ENCODE data around the gene DGKQ. TPM values are rescaled to one million over a fixed set of nuclear protein-coding genes. Genes with fewer than 3 reads are reported as not detected.

DGKQ gene
- total and polyA plus RNA-seq, 2 of the 13 experiments (the other 11 are each of a cell fraction or from before 2014, with no cell fraction given), result 4.5 to 7.2 TPM

GRCh38 chr4:985123-985830 is 11.9 kb upstream of the DGKQ start (continued):
- TF ChIP-seq ZC3H13 (CRISPR knock-in tag; IDR thresholded peaks at IDR 0.05) (peak; percentile 21; the same call in 1 of the 2 replicates), ZNF720 (CRISPR knock-in tag; IDR thresholded peaks at IDR 0.05) (no peak), MEIS2 (CRISPR knock-in tag; IDR thresholded peaks at IDR 0.05) (no peak), ZSCAN5A (CRISPR knock-in tag; IDR thresholded peaks at IDR 0.05; ENCODE audit: borderline replicate concordance) (0 out of 2 replicates have a peak, but pooled peaks have one; percentile 43), ZNF674 (CRISPR knock-in tag; IDR thresholded peaks at IDR 0.05; ENCODE audit: low read depth) (no peak), ERF (CRISPR knock-in tag; IDR thresholded peaks at IDR 0.05) (peak; percentile 44; the same call in 1 of the 2 replicates), RBM39 (IDR thresholded peaks at IDR 0.05; ENCODE audit: low read depth, low read length, poor library complexity, severe bottlenecking) (peak; percentile 63), ZFP36 (IDR thresholded peaks at IDR 0.05; ENCODE audit: borderline replicate concordance, low read depth, low read length, partially characterized antibody) (no peak), POLR2AphosphoS5 (IDR thresholded peaks at IDR 0.05; ENCODE audit: low read depth, low read length) (peak; percentile 70), GTF2F1 (IDR thresholded peaks at IDR 0.05; ENCODE audit: low read length) (no peak), PAWR (CRISPR knock-in tag; IDR thresholded peaks at IDR 0.05; ENCODE audit: borderline replicate concordance) (no peak), ARNT2 (CRISPR knock-in tag; IDR thresholded peaks at IDR 0.05; ENCODE audit: low read depth) (no peak), ELK4 (CRISPR knock-in tag; IDR thresholded peaks at IDR 0.05; ENCODE audit: borderline replicate concordance) (no peak), ZBTB2 (CRISPR knock-in tag; IDR thresholded peaks at IDR 0.05; ENCODE audit: low read depth) (no peak), ZNF781 (CRISPR knock-in tag; IDR thresholded peaks at IDR 0.05; ENCODE audit: borderline replicate concordance, not compliant biosample characterization) (peak; percentile 24), ZNF274 (CRISPR knock-in tag; IDR thresholded peaks at IDR 0.05) (no peak), ZNF816 (CRISPR knock-in tag; IDR thresholded peaks at IDR 0.05; ENCODE audit: borderline replicate concordance) (no peak), ZNF292 (CRISPR knock-in tag; IDR thresholded peaks at IDR 0.05; ENCODE audit: borderline replicate concordance, low read depth) (peak; percentile 45; the same call in 1 of the 2 replicates), TCF12 (IDR thresholded peaks at IDR 0.05) (no peak), TCF12 (CRISPR knock-in tag; IDR thresholded peaks at IDR 0.05) (no peak), NFE2L2 (IDR thresholded peaks at IDR 0.05; ENCODE audit: low read length) (no peak), PRMT3 (CRISPR knock-in tag; IDR thresholded peaks at IDR 0.05; ENCODE audit: borderline replicate concordance, low read depth) (no peak), ZFP90 (CRISPR knock-in tag; IDR thresholded peaks at IDR 0.05; ENCODE audit: borderline replicate concordance) (no peak), KDM1A (CRISPR knock-in tag; IDR thresholded peaks at IDR 0.05) (no peak), ZBTB43 (CRISPR knock-in tag; conservative IDR thresholded peaks at IDR 0.05) (no peak)
